Measurements from ENCODE around the gene EFCAB13.

DNA sequence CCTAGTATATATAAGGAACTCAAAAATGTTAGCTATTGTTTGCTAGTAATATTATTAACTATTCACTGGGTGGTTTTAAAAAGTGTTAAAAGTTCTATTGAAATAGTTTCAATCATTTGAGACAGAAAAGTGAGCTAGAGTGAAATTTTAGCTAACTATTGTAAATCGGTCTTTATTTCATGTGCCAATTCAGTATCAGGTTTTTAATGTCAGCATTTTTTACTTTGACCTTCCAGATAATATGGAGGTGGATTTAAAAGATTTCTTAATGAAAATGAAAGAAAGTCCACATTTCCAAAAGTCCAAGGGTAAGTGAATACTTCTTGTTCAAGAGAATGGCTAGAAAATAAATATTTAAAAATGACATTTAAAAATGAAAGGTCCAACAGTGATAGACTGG lies 90.9 kb downstream of the EFCAB13 start:
- TF ChIP-seq, protein P1, sequence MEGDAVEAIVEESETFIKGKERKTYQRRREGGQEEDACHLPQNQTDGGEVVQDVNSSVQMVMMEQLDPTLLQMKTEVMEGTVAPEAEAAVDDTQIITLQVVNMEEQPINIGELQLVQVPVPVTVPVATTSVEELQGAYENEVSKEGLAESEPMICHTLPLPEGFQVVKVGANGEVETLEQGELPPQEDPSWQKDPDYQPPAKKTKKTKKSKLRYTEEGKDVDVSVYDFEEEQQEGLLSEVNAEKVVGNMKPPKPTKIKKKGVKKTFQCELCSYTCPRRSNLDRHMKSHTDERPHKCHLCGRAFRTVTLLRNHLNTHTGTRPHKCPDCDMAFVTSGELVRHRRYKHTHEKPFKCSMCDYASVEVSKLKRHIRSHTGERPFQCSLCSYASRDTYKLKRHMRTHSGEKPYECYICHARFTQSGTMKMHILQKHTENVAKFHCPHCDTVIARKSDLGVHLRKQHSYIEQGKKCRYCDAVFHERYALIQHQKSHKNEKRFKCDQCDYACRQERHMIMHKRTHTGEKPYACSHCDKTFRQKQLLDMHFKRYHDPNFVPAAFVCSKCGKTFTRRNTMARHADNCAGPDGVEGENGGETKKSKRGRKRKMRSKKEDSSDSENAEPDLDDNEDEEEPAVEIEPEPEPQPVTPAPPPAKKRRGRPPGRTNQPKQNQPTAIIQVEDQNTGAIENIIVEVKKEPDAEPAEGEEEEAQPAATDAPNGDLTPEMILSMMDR (conservative IDR thresholded peaks at IDR 0.05 in 1 of 2, IDR thresholded peaks at IDR 0.05 in 1 of 2; ENCODE audit: extremely low read depth in 1 of 2, insufficient read depth in 1 of 2, low read depth in 1 of 2, low read length in 2 of 2), result no peak
- no peak for TF ChIP-seq EZH2 (IDR thresholded peaks at IDR 0.05; ENCODE audit: borderline replicate concordance, low read length)

Data from mammary epithelial cell (primary cell).